K562 (cell line): ENCODE results near the gene PRRC2A. TPM values are rescaled to one million over a fixed set of nuclear protein-coding genes. Genes with fewer than 3 reads are reported as not detected.

Experiments
- CSDE1 ChIP-seq, 2 experiments: fragments of 450-650 bp; IDR thresholded peaks; 2 replicates each; pipeline ENCODE4 v1.6.1; 2016; ENCODE audit warnings: mild to moderate bottlenecking in 1 of 2
- EP300 ChIP-seq: IDR thresholded peaks from 2 replicates; pipeline ENCODE4 v1.6.1; 2012; ENCODE audit warnings: low read length, improper control_type of control experiment
- ETS1 ChIP-seq: conservative IDR thresholded peaks from 2 replicates; pipeline ENCODE4 v1.6.1; 2011; ENCODE audit warnings: low read depth, mild to moderate bottlenecking, low read length; ENCODE audit not compliant: control insufficient read depth
- FOXK1 ChIP-seq: sonication (generic); formaldehyde crosslinking; IDR thresholded peaks from 2 replicates; pipeline ENCODE4 v1.8.0; 2022; ENCODE audit warnings: missing genetic modification reagents, mild to moderate bottlenecking, borderline replicate concordance
- MEIS2 ChIP-seq: fragments of 450-650 bp; IDR thresholded peaks from 2 replicates; pipeline ENCODE4 v1.6.1; 2014; ENCODE audit warnings: mild to moderate bottlenecking; ENCODE audit not compliant: partially characterized antibody
- NRF1 ChIP-seq, 2 experiments: fragments of 450-650 bp; IDR thresholded peaks in 1 of 2; conservative IDR thresholded peaks in 1 of 2; 2 replicates each; pipeline ENCODE4 v1.6.1; 2014; ENCODE audit warnings: mild to moderate bottlenecking in 2 of 2
- RB1 ChIP-seq: fragments of 450-650 bp; IDR thresholded peaks from 2 replicates; pipeline ENCODE4 v1.6.1; 2017; ENCODE audit warnings: low read depth, mild to moderate bottlenecking
- SRSF9 ChIP-seq: fragments of 200-400 bp; formaldehyde crosslinking; IDR thresholded peaks from 2 replicates; pipeline ENCODE4 v1.6.1; 2017; ENCODE audit warnings: low read depth, low read length, borderline replicate concordance
- TOE1 ChIP-seq, 2 experiments: fragments of 450-650 bp in 1 of 2; sonication (generic) in 1 of 2; formaldehyde crosslinking in 1 of 2; IDR thresholded peaks; 2 replicates each; pipeline versions ENCODE4 v1.7.1 to v1.8.0; 2016 to 2022; ENCODE audit warnings: borderline replicate concordance in 2 of 2, mild to moderate bottlenecking in 2 of 2, antibody characterized with exemption in 1 of 2, inconsistent platforms in 1 of 2, low read depth in 1 of 2, missing genetic modification reagents in 1 of 2, moderate library complexity in 1 of 2
- ZBTB40 ChIP-seq, 2 experiments: fragments of 450-650 bp in 1 of 2; sonication (generic) in 1 of 2; formaldehyde crosslinking in 1 of 2; IDR thresholded peaks; 2 replicates each; pipeline versions ENCODE4 v1.7.1 to v1.9.0; 2016 to 2022; ENCODE audit warnings: inconsistent platforms in 1 of 2, mild to moderate bottlenecking in 1 of 2, missing genetic modification reagents in 1 of 2
- ZNF165 ChIP-seq: fragments of 250-450 bp; sonication (Bioruptor Pico); IDR thresholded peaks from 2 replicates; pipeline ENCODE4 v1.4.0; 2020; ENCODE audit warnings: borderline replicate concordance
- ZNF263 ChIP-seq: sonication (generic); formaldehyde crosslinking; IDR thresholded peaks from 2 replicates; pipeline ENCODE4 v1.8.0; 2022; ENCODE audit warnings: mild to moderate bottlenecking, missing genetic modification reagents, borderline replicate concordance
- polyA plus RNA-seq, 8 experiments: library from polyadenylated mRNA; depleted of rRNA in 4 of 8; stranded (reverse) in 5 of 8; unstranded in 3 of 8; fragments of >200 nt; fragmentation: Nextera tagmentation in 2 of 8; fragmentation: Illumina TruSeq in 1 of 8; extraction: Ambion mirVana in 2 of 8; extraction: Trizol in 1 of 8; gene quantifications; 2 replicates each; pipeline versions ENCODE4 v1.2.1 to v1.2.3, GENCODE V29; 2011 to 2014; ENCODE audit warnings: inconsistent platforms in 1 of 8, missing spikeins in 1 of 8
- total RNA-seq, 7 experiments: library from RNA; depleted of rRNA in 6 of 7; stranded (reverse); fragments of >200 nt in 6 of 7; fragmentation: Illumina TruSeq in 2 of 7; extraction: Trizol in 2 of 7; gene quantifications; 2 replicates each; pipeline versions ENCODE4 v1.2.1 to v1.2.3, GENCODE V29; 2011 to 2021; ENCODE audit warnings: low replicate concordance in 1 of 7

The PRRC2A gene
- total and polyA plus RNA-seq, 9 of the 15 experiments (the other 6 are each of a cell fraction or from before 2014, with no cell fraction given), result 1.0 to 332 (median 63.0) TPM

GRCh38 chr6:31676904-31677303 is 56.4 kb downstream of the PRRC2A start (continued):
- TF ChIP-seq MEIS2 (peak; percentile 89), ZNF263 (CRISPR knock-in tag) (no peak), TOE1 (IDR thresholded peaks at IDR 0.05; ENCODE audit: borderline replicate concordance) (no peak), TOE1 (CRISPR knock-in tag; IDR thresholded peaks at IDR 0.05; ENCODE audit: borderline replicate concordance, low read depth) (no peak), EP300 (no peak), NRF1 (conservative IDR thresholded peaks at IDR 0.05 in 1 of 2, IDR thresholded peaks at IDR 0.05 in 1 of 2) (no peak), ZBTB40 (IDR thresholded peaks at IDR 0.05) (peak; percentile 50; the same call in 1 of the 2 replicates), ZBTB40 (CRISPR knock-in tag; IDR thresholded peaks at IDR 0.05) (no peak), ETS1 (no peak), ZNF165 (CRISPR knock-in tag) (no peak), SRSF9 (no peak), RB1 (no peak), FOXK1 (no peak), CSDE1 (IDR thresholded peaks at IDR 0.05) (no peak)
